NCI-H1105 treated with DMSO at 0.1 percent for 48 hours (cell line): ENCODE measurements around the gene DNAJB2.
A peak's percentile ranks its signal among the peaks of the same experiment; 100 is the strongest.
"Not testable (repeated sequence)": the region's sequence is repeated elsewhere in the genome, so short reads cannot be mapped to it uniquely, and the experiment has no call there.

Source experiments
- DNase-seq: peaks from one replicate; lab custom pipeline; 2025; lab: John Stamatoyannopoulos, UW

Gene DNAJB2

DNA sequence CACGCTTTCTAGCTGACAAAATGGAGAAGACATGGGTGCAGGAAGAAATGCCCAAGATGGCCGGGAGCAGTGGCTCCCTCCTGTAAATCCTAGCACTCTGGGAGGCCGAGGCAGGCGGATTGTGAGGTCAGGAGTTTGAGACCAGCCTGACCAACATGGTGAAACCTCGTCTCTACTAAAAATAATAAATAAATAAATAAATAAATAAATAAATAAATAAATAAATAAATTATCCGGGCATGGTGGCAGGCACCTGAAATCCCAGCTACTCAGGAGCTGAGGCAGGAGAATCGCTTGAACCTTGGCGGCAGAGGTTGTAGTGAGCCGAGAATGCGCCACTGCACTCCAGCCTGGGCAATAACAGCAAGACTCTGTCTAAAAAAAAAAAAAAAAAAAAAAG is 20.2 kb upstream of the DNAJB2 start:
- not testable (repeated sequence) for DNase-seq

DNA sequence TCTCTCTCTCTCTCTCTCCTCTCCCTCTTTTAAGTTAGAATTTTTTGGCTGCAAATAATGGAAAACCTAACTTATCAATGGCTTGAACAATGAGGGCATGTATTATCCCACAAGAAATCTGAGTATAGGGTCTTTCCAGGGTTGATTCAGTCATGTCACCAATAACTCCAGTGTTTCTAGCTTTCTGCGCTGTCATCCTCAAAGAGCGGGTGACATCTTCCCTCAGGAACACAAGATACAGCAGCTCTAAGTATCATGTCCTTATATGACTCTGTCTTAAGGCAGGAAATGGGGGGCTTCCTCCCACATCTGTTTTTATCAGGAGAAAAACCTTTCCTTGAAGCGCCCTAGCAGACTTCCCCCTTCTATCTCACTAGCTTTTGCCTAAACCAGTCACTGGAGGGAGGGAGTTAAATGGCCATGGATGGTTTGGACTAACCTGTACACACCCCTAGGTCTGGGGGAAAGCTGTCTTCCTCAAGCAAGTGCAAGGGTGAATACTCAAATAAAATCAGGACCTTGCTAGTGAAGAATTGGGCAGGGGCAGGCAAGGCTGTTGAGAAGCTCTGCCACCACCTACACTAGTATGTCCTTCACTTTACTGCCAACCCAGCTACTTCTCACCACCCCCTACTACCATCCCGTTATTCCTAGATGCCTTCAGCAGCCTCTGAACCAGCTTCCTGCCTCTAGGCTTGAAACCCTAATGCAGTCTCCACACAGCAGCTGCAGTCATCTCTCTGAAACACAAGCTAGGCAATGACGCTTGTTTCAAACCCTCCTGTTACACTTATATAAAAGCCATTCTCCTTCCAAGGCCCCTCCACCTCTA is 17.9 kb upstream of the DNAJB2 start:
- no peak for DNase-seq

DNA sequence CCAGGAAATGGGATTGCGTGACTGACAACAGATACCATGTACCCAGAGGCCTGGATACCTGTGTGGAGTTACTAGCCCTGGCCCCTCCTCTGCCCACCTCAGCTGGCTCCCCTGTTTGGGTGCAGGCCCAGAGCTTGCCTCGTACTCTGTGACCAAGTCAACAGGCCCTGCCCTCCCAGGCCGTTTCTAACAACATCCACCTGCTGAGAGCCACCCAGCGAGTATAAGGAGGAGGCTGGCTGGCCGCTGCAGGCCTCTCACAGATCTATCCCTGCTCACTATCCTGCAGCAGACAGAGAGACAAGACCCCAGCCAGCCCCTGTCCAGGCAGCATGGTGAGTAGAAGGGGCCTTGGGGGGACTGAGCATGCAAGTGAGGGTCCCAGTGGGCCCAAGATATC is 12.9 kb upstream of the DNAJB2 start:
- no peak for DNase-seq

DNA sequence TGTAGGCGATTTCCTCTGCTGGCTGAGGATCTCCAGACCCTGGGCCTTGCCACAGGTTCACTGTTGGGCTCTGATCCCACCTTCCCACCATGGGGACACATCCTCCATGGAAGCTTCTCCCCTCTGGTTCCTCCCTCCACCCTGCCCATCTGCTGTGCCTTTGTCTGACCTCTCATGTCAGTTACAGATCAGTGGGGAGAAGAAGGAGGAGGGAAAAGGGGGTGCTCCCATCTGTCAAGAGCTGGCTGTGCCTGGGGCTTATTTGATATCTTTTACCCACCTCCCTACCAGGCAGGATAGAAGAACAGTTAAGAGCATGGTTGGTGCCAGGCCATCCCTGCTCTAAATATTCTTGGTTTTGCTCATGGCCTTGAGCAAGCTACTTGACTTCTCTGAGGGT is 12.3 kb upstream of the DNAJB2 start:
- DNase-seq, result no peak

DNA sequence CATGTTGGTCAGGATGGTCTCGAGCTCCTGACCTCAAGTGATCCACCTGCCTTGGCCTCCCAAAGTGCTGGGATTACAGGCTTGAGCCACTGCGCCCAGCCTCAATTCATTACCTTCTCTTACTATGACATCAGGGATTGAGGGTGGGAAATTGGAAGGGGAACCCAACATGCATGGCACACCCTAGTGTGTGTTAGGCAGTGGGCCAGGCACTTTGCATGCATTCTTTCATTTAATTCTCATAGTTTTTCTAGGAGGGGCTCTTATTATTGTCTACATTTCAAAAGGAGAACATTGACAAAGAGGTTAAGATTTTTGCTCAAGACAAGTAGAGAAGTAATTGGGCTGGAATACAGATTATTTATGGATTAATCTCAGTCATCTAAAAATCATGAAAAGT is 10.9 kb upstream of the DNAJB2 start:
- DNase-seq, result no peak

DNA sequence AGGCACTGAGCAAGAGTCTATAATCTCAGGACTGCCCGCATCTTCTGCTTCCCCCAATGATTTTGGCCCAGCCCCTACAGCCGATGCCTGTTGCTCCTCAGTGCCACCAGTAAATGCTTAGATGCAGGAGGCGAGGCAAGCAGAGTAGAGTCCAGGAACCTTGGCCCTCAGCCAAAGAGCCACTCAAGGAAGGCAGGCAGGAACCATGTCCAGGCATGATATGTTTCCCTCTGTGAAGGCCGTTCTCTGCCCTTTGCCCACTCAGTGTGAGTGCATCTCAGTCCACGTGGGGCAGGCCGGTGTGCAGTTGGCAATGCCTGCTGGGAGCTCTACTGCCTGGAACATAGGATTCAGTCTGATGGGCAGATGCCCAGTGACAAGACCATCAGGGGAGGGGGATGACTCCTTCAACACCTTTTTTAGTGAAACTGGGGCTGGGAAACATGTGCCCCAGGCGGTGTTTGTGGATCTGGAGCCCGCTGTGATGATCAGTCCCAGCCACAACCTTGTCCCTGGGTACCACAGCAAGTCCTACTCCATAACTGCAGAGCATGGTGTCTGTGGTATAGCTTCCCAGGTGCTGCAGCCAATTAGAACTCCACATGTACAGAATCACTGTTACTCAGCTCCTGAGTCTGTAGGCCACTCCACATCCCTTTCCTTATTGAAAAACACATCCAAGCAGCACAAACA is 9.7 kb upstream of the DNAJB2 start:
- peak; percentile 76 for DNase-seq

DNA sequence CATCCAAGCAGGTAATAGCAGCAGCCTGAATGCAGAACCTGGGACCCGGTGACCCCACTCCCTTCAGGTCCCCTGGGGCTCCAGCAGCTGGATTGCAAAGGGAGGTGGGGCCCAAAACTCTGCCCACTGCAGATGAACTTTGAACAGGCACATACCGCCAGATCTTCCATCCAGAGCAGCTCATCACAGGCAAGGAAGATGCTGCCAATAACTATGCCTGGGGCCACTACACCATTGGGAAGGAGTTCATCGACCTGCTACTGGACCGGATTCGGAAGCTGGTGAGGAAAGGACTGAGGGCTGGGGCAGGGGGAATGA is 9.2 kb upstream of the DNAJB2 start:
- DNase-seq, result no peak

DNA sequence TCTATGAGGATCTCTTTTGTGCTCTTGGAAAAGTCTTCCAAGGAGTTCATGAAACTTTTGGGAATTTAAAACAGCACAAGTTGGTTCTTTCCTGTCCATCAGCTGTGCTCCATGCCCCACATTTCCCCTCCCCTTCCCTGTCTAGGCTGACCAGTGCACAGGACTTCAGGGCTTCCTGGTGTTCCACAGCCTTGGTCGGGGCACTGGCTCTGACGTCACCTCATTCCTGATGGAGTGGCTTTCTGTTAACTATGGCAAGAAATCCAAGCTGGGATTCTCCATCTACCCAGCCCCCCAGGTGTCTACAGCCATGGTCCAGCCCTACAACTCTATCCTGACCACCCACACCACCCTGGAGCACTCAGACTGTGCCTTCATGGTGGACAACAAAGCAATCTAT is 8.1 kb upstream of the DNAJB2 start:
- no peak for DNase-seq

DNA sequence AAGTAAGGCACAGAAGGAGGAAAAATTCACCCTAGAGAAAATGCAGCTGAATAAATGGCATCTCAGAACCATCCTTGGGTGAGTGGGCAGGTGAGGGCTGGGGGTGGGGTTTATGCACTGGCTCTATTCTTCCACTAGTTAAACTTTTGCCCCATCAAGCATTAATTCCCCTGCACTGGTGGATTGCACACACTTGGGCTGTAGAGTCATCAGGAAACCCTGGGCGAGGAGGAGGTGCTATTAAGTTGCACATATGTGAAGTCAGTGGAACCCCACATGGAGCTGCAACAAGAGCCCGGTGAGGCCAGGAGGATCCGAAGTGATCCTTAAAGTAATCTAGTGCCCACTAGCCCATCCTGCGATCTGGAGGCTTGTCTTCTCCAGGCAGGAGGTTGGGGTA is 6.8 kb upstream of the DNAJB2 start:
- no peak for DNase-seq

DNA sequence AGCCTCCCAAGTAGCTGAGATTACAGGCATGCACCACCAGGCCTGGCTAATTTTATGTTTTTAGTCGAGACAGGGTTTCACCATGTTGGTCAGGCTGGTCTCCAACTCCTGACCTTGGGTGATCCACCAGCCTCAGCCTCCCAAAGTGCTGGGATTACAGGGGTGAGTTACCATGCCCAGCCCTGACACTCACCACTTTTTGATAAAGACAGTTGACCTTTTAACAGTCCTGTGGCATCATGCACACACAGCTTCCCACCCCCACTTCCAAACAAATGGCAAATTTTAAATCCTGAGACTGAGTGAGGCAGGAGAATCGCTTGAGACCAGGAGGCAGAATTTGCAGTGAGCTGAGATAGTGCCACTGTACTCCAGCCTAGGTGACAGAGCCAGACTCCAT is 6.2 kb upstream of the DNAJB2 start:
- DNase-seq, result no peak

DNA sequence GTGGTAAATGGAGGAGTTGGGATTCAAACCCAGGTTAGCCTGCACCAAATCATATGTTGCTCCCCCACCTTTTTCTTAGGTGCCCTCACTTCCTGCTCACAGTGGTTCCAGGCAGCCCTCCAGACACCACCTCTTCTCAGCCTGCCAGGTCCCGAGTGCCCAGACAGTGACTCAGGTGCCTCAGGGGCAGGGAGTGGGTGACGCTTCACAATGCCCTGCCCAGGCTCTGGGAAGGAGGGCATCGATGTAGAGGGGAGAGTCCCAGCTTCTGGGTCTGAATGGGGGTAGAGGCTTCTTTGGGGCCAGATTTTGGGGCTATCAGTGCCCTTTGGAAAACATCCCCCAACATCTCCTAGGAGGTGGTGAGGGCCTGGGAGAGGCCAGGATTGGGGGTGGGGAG is 5.2 kb upstream of the DNAJB2 start:
- DNase-seq, result no peak

DNA sequence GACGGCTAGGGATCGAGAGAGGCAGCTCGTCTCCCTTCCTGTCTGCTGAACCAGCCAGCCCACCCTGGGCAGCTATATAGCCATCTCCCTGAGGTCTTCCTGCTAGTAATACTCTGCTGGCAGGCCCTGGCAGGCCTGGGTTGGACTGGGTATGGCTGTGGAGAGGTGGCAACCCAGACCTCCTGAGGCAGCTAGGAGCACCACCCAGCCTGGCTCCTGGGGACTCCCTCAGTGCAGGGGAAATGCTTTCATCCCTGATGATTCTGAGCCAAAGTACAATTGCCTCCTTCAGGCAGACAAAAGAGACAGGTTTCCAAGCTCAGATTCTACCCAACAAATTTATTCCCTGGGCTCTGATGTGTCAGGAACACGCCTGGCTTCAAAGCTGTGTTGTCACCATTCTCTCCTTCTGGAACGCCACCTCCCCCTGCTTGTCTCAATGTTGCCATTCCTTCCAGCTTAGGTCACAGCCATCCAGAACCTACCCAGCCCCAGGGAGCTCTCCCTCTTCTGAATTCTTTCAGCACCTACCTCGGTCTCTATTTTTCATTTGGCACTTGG is 4.7 kb upstream of the DNAJB2 start:
- no peak for DNase-seq

DNA sequence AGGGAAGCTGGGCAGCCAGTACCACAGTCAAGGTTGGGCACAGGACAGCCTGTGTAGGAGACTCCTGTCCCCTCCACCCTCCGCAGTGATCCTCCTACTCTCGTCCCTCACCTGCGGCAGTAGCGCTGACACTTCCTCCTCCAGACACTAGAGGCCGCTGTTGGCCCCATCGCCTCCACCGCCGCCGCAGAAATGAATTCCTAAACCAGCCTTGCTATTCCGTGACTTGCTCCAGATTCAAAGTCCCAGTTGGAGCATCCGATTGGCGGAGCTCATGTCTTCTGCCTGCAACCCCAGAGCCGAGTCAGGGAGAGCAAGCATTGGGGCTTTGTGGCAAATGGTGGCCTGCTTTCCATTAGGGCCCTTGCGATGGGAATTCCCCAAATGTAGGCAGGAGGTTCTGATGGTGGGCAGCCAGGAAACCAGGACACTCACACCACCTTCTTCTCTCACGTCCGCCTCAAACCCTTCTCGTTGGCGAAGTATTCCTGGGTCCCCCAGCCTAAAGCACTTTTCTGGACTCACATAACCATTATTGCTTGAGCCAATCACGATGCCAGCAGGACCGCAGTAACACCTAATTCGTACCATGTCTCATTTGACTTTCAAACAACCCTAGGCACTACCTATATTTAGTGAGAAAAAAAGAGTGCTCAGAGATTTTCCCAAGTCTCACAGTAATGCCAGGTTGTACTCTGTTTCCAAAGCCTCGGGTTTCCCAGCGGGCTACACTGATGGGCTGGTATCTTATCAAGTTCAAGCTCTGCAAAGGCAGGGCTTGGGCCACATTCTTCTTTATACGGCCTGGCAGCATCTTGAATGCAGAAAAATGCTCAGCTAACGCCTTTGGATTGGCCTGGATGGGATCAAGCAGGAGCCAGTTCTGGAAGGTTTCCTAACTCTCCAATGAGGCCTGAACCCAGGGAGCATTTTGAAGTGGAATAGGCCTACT is 1.2 kb upstream of the DNAJB2 start:
- peak; percentile 65 for DNase-seq

DNA sequence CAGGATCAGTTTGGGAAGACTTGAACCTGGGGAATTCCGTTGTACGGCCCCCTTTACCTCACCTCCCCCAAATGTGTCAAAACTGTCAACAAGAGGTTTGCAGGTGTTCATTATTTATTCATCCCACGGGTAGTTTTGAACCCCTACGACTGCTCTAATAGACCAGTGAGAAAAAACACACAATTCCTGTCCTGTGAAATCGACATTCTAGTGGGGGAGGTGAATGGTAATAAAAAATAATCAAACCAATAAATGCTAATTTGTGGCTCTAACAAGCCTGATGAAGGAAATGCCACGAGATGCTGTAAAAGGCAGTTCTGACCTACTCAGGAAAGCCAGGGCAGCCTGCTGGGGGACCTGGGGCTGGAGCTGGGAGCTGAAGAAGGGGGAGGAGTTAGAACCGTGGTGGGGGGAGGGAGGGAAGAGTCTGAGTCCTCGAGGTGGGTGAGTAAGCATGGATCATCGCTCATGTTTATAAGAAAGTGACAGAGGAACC is 463 bp upstream of the DNAJB2 start:
- DNase-seq, result no peak

DNA sequence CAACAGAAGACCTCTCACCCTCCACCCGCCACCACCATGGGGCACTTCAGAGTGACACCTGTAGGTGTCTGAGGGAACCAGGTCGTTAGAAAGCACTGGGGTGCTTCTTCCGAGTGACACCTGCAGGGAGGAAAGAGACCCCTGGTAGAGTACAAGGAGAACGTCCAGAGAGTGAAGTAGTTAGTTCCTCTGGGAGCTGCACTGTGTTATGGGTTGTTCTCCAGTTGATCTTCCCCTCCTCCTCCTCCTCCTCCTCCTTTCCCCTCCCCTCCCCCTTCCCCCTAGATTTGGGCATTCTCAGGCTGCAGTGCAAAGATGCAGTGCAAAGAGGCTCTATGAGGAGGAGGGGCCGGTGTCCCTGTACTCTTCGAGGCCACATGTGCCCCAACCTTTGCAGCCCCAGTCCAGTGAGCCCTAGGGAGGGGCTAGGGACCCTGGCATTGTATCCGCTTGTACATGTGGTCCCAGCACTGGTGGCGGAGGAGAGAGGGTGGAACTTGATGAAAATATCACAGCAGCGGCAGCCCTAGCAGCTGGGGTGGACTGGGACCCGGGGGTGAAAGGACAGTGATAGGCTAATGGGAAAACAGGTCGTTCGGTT is 850 bp downstream of the DNAJB2 start:
- no peak for DNase-seq

DNA sequence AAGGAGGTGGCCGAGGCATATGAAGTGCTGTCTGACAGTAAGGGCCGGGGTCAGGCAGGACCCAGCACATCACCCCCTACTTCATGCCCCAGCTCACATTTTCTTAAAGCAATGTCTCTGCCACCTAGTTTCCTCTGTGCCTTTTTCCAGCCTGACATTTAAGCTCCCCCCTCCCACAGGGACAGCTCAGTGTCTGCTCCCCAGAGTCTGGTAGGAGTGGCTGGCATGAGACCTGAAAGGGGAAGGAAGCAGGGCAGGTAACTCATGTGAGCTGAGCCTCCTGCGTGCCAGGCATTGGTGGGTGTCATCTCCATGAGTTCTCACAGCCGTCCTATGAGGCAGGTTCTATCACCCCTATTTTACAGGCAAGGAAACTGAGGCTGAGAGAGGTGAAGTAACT is 1.5 kb downstream of the DNAJB2 start:
- DNase-seq, result no peak

DNA sequence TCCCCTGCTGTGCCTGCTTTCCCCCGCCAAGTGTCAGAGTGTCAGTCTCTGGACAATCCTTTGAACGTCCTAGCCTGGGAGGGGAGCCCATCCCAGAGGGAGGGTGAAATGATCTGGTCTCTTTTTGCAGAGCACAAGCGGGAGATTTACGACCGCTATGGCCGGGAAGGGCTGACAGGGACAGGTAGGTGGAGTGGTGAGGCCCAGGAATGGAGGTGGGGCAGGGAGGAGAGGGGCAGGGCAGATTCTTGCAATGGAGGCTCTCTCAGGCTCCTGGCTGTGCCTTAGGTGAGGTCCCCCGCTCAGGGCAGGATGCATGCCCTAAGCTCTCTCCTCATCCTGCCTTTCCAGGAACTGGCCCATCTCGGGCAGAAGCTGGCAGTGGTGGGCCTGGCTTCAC is 2.4 kb downstream of the DNAJB2 start:
- DNase-seq, result no peak

DNA sequence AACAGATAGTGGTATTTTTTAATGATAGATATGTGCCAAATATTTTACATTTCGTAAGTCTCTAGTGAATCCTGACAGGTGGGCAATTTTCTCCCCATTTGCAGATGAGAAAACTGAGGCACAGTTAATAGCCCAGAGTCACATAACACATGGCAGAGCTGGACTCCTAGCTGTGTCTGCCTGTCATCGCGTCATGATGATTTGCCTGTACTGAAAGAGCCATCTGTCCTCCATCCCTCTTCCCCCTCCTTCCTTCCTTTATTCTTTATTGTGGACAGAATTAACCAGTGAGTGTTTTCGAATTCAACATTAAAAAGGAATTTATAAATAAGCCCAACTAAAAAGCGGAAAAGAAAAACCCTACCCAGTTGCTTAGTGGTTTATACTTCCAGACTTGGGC is 3.2 kb downstream of the DNAJB2 start:
- no peak for DNase-seq

DNA sequence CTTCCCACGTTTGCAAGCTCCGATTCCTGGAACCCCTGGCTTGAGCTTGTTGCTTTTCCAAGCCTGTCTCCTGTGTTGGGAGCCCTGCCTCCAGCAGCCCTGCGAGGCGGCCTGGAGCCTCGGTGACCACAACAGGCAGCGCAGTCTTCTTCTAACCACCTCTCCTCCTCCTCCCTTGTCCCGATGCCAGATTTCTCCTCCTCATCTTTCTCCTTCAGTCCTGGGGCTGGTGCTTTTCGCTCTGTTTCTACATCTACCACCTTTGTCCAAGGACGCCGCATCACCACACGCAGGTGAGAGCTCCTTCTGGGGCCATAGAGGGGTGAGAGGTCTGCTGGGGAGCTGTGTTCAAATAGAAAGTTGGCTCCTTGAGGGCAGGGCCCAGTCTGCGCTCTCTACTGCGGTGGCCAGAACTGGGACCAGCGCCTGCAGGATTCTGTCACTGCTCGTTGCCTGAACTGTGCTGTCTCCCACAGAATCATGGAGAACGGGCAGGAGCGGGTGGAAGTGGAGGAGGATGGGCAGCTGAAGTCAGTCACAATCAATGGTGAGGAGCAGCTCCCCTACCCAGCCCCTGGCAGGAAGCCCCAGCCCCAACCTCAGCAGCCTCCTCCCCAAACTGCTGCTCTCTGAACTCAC is 3.9 kb downstream of the DNAJB2 start:
- no peak for DNase-seq

DNA sequence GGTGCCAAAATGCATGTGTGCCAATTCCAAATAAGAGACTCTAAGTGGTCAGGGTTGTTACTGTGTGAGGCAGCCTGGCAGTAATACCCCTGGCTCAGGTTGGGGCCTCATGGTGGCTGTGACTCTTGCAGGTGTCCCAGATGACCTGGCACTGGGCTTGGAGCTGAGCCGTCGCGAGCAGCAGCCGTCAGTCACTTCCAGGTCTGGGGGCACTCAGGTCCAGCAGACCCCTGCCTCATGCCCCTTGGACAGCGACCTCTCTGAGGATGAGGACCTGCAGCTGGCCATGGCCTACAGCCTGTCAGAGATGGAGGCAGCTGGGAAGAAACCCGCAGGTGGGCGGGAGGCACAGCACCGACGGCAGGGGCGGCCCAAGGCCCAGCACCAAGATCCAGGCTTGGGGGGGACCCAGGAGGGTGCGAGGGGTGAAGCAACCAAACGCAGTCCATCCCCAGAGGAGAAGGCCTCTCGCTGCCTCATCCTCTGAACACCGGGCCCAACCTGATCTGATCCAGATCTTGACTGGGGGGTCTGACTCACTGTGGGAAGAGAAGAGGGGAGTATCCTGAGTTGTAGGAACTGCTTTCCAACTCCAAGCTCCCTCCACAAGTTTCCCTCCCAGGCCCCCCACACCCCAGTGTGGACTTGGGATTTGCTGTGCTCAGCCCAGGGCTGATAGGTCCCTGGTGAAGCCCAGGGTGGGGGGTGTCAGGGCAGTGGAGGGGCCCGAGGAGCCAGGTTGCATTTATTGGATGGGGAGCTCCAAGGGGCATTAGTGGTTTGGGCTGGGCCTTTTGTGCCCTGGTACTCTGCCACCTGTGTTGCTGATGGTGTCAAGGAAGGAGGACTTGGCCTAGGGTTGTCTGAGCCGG is 5.6 kb downstream of the DNAJB2 start:
- no peak for DNase-seq
